ENCODE results near the gene PPP2R3C.
"Not testable (repeated sequence)": the region's sequence is repeated elsewhere in the genome, so short reads cannot be mapped to it uniquely, and the experiment has no call there.

PPP2R3C gene

GRCh38 chr14:35121887-35122695, at the start of gene PPP2R3C, which contains the start of gene PRORP:
Gene PPP2R3C (minus strand): TSS chr14:35121990. CDS start chr14:35121959, 31 bp downstream.
Gene PRORP (plus strand): TSS chr14:35122552. CDS start chr14:35123246, 694 bp downstream.
- peak; percentile 97 for DNase-seq (ENCODE audit: low spot score)

GRCh38 chr14:35167496-35167895, 45.7 kb upstream of the PPP2R3C start:
- no peak for DNase-seq (ENCODE audit: low spot score)

GRCh38 chr14:35164849-35165248, 43.1 kb upstream of the PPP2R3C start:
- no peak for DNase-seq (ENCODE audit: low spot score)

GRCh38 chr14:35163384-35163783, 41.6 kb upstream of the PPP2R3C start:
- no peak for DNase-seq (ENCODE audit: low spot score)

- no peak for DNase-seq (ENCODE audit: low spot score)
Measured at GRCh38 chr14:35161231-35161630, 39.4 kb upstream of the PPP2R3C start.

GRCh38 chr14:35159742-35160409, 38.1 kb upstream of the PPP2R3C start:
- DNase-seq (ENCODE audit: low spot score), result no peak

GRCh38 chr14:35158951-35159653, 37.3 kb upstream of the PPP2R3C start:
- DNase-seq (ENCODE audit: low spot score), result no peak

- DNase-seq (ENCODE audit: low spot score), result no peak
Measured at GRCh38 chr14:35158491-35158890, 36.7 kb upstream of the PPP2R3C start.

- DNase-seq (ENCODE audit: low spot score), result no peak
Measured at GRCh38 chr14:35155962-35156361, 34.2 kb upstream of the PPP2R3C start.

GRCh38 chr14:35154016-35154415, 32.2 kb upstream of the PPP2R3C start:
- DNase-seq (ENCODE audit: low spot score), result no peak

GRCh38 chr14:35152531-35152930, 30.7 kb upstream of the PPP2R3C start:
- not testable (repeated sequence) for DNase-seq (ENCODE audit: low spot score)

- no peak for DNase-seq (ENCODE audit: low spot score)
Measured at GRCh38 chr14:35149239-35149638, 27.4 kb upstream of the PPP2R3C start.

GRCh38 chr14:35147711-35148110, 25.9 kb upstream of the PPP2R3C start:
- DNase-seq (ENCODE audit: low spot score), result no peak

GRCh38 chr14:35147186-35147585, 25.4 kb upstream of the PPP2R3C start:
- no peak for DNase-seq (ENCODE audit: low spot score)

- DNase-seq (ENCODE audit: low spot score), result no peak
Measured at GRCh38 chr14:35146711-35147149, 24.9 kb upstream of the PPP2R3C start.

GRCh38 chr14:35144029-35144428, 22.2 kb upstream of the PPP2R3C start:
- DNase-seq (ENCODE audit: low spot score), result no peak

GRCh38 chr14:35140718-35141581, 19.2 kb upstream of the PPP2R3C start:
- DNase-seq (ENCODE audit: low spot score), result peak; percentile 53

- DNase-seq (ENCODE audit: low spot score), result no peak
Measured at GRCh38 chr14:35138585-35138984, 16.8 kb upstream of the PPP2R3C start.

- no peak for DNase-seq (ENCODE audit: low spot score)
Measured at GRCh38 chr14:35134329-35135123, 12.7 kb upstream of the PPP2R3C start.

- no peak for DNase-seq (ENCODE audit: low spot score)
Measured at GRCh38 chr14:35133542-35134328, 11.9 kb upstream of the PPP2R3C start.
